HepG2 (cell line): ENCODE measurements around the gene CRY1. TPM values are rescaled to one million over a fixed set of nuclear protein-coding genes. Genes with fewer than 3 reads are reported as not detected.

Experiments used
- HCFC1 ChIP-seq: fragments of 150-350 bp; IDR thresholded peaks from 2 replicates; pipeline ENCODE4 v1.6.1; 2014; ENCODE audit warnings: low read depth, low read length
- HMGA1 ChIP-seq: sonication (generic); formaldehyde crosslinking; conservative IDR thresholded peaks from 2 replicates; pipeline ENCODE4 v1.4.0; 2020; ENCODE audit warnings: missing genetic modification reagents
- HNF4G ChIP-seq, 2 experiments: sonication (generic) in 1 of 2; formaldehyde crosslinking in 1 of 2; IDR thresholded peaks; 2 replicates each; pipeline versions ENCODE4 v1.4.0 to v1.6.1; 2011 to 2020; ENCODE audit warnings: borderline replicate concordance in 2 of 2, low read depth in 2 of 2, mild to moderate bottlenecking in 2 of 2, low read length in 1 of 2, missing genetic modification reagents in 1 of 2, moderate library complexity in 1 of 2
- IRF2 ChIP-seq: IDR thresholded peaks from 2 replicates; pipeline ENCODE4 v1.6.1; 2018; ENCODE audit warnings: missing genetic modification reagents, missing compliant biosample characterization
- IRX3 ChIP-seq: sonication (generic); formaldehyde crosslinking; IDR thresholded peaks from 2 replicates; pipeline ENCODE4 v1.8.1; 2023; ENCODE audit warnings: mild to moderate bottlenecking, low read depth, missing genetic modification reagents, borderline replicate concordance
- MAZ ChIP-seq, 2 experiments: sonication (generic) in 1 of 2; formaldehyde crosslinking in 1 of 2; IDR thresholded peaks; 2 replicates each; pipeline versions ENCODE4 v1.5.0 to v1.6.1; 2012 to 2020; ENCODE audit warnings: low read depth in 2 of 2, mild to moderate bottlenecking in 2 of 2, borderline replicate concordance in 1 of 2, improper control_type of control experiment in 1 of 2, low read length in 1 of 2, missing genetic modification reagents in 1 of 2, moderate library complexity in 1 of 2
- NFE2L1 ChIP-seq: sonication (generic); formaldehyde crosslinking; IDR thresholded peaks from 2 replicates; pipeline ENCODE4 v1.4.0; 2020; ENCODE audit warnings: missing genetic modification reagents, mild to moderate bottlenecking, borderline replicate concordance
- RBM22 ChIP-seq: fragments of 200-400 bp; formaldehyde crosslinking; optimal IDR thresholded peaks from 2 replicates; pipeline ENCODE3; 2017; ENCODE audit warnings: mild to moderate bottlenecking, low read length, moderate library complexity
- SSRP1 ChIP-seq: IDR thresholded peaks from 2 replicates; pipeline ENCODE4 v1.6.1; 2016; ENCODE audit warnings: control low read depth
- SUZ12 ChIP-seq: fragments of 150-350 bp; IDR thresholded peaks from 2 replicates; pipeline ENCODE4 v1.6.1; 2014; ENCODE audit warnings: low read depth, low read length
- TMF1 ChIP-seq: sonication (generic); formaldehyde crosslinking; IDR thresholded peaks from 2 replicates; pipeline ENCODE4 v1.8.1; 2022; ENCODE audit warnings: low read depth, missing genetic modification reagents
- ZNF10 ChIP-seq: sonication (generic); formaldehyde crosslinking; IDR thresholded peaks from 2 replicates; pipeline ENCODE4 v1.4.0; 2020; ENCODE audit warnings: mild to moderate bottlenecking, low read depth, missing genetic modification reagents, borderline replicate concordance
- ZNF253 ChIP-seq: sonication (generic); formaldehyde crosslinking; IDR thresholded peaks from 2 replicates; pipeline ENCODE4 v1.8.0; 2022; ENCODE audit warnings: mild to moderate bottlenecking, missing genetic modification reagents, borderline replicate concordance
- ZNF256 ChIP-seq: sonication (generic); formaldehyde crosslinking; conservative IDR thresholded peaks from 2 replicates; pipeline ENCODE4 v1.4.0; 2020; ENCODE audit warnings: missing genetic modification reagents
- ZNF296 ChIP-seq: sonication (generic); formaldehyde crosslinking; conservative IDR thresholded peaks from 2 replicates; pipeline ENCODE4 v1.5.0; 2020; ENCODE audit warnings: mild to moderate bottlenecking, missing genetic modification reagents
- ZNF572 ChIP-seq: sonication (generic); formaldehyde crosslinking; IDR thresholded peaks from 2 replicates; pipeline ENCODE4 v1.5.1; 2020; ENCODE audit warnings: mild to moderate bottlenecking, missing genetic modification reagents
- ZNF709 ChIP-seq: sonication (generic); formaldehyde crosslinking; IDR thresholded peaks from 2 replicates; pipeline ENCODE4 v1.5.0; 2020; ENCODE audit warnings: mild to moderate bottlenecking, missing genetic modification reagents
- polyA plus RNA-seq, 8 experiments: library from polyadenylated mRNA; depleted of rRNA in 3 of 8; stranded (reverse) in 7 of 8; unstranded in 1 of 8; fragments of >200 nt; fragmentation: Illumina TruSeq in 4 of 8; extraction: Trizol in 4 of 8; gene quantifications; 2 replicates each; pipeline versions ENCODE4 v1.2.1 to v1.2.3, GENCODE V29; 2011 to 2016; ENCODE audit warnings: low read depth in 4 of 8, missing spikeins in 1 of 8, mixed read lengths in 1 of 8; ENCODE audit not compliant: insufficient read depth in 1 of 8
- total RNA-seq, 5 experiments: library from RNA; depleted of rRNA; stranded (reverse); fragments of >200 nt; fragmentation: Illumina TruSeq; extraction: Trizol; gene quantifications; 2 replicates each; pipeline ENCODE4 v1.2.3, GENCODE V29; 2016; ENCODE audit warnings: low read depth in 1 of 5
- TF ChIP-seq, protein P1 (sequence below): sonication (generic); formaldehyde crosslinking; IDR thresholded peaks from 2 replicates; pipeline ENCODE4 v1.4.0; 2020; ENCODE audit warnings: mild to moderate bottlenecking, missing genetic modification reagents
- TF ChIP-seq, protein P2 (sequence below): sonication (generic); formaldehyde crosslinking; IDR thresholded peaks from 2 replicates; pipeline ENCODE4 v1.4.0; 2020; ENCODE audit warnings: mild to moderate bottlenecking, low read depth, missing genetic modification reagents
- TF ChIP-seq, protein P3 (sequence below): sonication (generic); formaldehyde crosslinking; IDR thresholded peaks from 2 replicates; pipeline ENCODE4 v1.8.0; 2022; ENCODE audit warnings: mild to moderate bottlenecking, missing genetic modification reagents, borderline replicate concordance
- TF ChIP-seq, protein P4 (sequence below): sonication (generic); formaldehyde crosslinking; IDR thresholded peaks from 2 replicates; pipeline ENCODE4 v1.9.0; 2022; ENCODE audit warnings: low read depth, missing genetic modification reagents
- TF ChIP-seq, protein P5 (sequence below), 2 experiments: fragments of 450-650 bp in 1 of 2; sonication (generic) in 1 of 2; formaldehyde crosslinking; IDR thresholded peaks; 2 replicates each; pipeline versions ENCODE4 v1.5.0 to v1.8.0; 2020 to 2022; ENCODE audit warnings: mild to moderate bottlenecking in 1 of 2, missing genetic modification reagents in 1 of 2

The CRY1 gene
- total and polyA plus RNA-seq, 2 of the 13 experiments (the other 11 are each of a cell fraction or from before 2014, with no cell fraction given): 11.4 to 13.9 TPM

DNA sequence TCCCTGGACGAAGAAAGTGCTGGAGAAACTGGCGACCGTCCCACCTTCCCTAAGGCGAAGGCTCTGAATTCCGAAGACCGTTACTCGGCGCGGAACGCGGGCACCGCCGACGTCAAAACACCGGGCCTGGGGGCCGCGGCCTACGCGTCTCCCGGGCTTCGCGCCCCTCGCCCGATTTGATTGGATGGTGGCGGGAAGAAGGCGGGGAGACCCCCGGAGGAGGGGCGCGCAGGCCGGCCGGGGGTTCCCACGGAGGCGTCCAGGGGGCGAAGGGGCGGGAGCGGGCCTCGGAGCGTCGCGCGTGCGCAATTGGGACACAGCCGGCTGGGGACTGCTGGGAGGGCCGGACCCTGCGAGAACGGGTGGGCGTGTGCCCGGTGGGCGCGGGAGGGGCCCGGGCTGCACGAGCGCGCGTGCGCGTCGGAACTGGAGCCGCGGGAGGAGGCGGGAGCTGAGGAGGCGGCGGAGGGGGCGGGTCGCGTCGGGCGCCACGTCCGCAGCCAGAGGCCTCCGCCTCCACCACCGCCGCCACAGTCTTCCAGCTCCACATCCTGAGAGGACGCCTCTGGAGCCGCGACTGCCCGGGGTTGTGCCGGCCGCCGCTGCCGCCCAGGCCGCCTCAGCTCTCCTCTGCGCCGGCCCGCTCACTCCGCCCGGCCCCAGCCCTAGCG is 137.8 kb downstream of the CRY1 start, which contains the start of gene TMEM263 (continued):
- TF ChIP-seq HNF4G (IDR thresholded peaks at IDR 0.05; ENCODE audit: borderline replicate concordance, low read depth, low read length) (0 out of 2 replicates have a peak, but pooled peaks have one; percentile 9), HNF4G (CRISPR knock-in tag; IDR thresholded peaks at IDR 0.05; ENCODE audit: borderline replicate concordance, low read depth) (no peak), IRF2 (CRISPR knock-in tag) (no peak), NFE2L1 (no peak), MAZ (IDR thresholded peaks at IDR 0.05; ENCODE audit: borderline replicate concordance, low read depth, low read length) (peak; percentile 90), MAZ (CRISPR knock-in tag; IDR thresholded peaks at IDR 0.05; ENCODE audit: low read depth) (peak; percentile 83), ZNF256 (CRISPR knock-in tag) (0 out of 2 replicates have a peak, but pooled peaks have one; percentile 75), RBM22 (no peak), HCFC1 (no peak), SUZ12 (no peak), ZNF296 (CRISPR knock-in tag) (0 out of 2 replicates have a peak, but pooled peaks have one; percentile 35), ZNF253 (CRISPR knock-in tag) (no peak), IRX3 (CRISPR knock-in tag) (peak; percentile 62; the same call in 1 of the 2 replicates), ZNF10 (CRISPR knock-in tag) (no peak), ZNF709 (CRISPR knock-in tag) (peak; percentile 66), TMF1 (CRISPR knock-in tag) (peak; percentile 76; the same call in 1 of the 2 replicates), HMGA1 (CRISPR knock-in tag) (no peak), SSRP1 (CRISPR knock-in tag) (no peak), ZNF572 (CRISPR knock-in tag) (no peak)
- TF ChIP-seq, protein P1, sequence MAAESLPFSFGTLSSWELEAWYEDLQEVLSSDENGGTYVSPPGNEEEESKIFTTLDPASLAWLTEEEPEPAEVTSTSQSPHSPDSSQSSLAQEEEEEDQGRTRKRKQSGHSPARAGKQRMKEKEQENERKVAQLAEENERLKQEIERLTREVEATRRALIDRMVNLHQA (CRISPR knock-in tag): no peak
- TF ChIP-seq, protein P2, sequence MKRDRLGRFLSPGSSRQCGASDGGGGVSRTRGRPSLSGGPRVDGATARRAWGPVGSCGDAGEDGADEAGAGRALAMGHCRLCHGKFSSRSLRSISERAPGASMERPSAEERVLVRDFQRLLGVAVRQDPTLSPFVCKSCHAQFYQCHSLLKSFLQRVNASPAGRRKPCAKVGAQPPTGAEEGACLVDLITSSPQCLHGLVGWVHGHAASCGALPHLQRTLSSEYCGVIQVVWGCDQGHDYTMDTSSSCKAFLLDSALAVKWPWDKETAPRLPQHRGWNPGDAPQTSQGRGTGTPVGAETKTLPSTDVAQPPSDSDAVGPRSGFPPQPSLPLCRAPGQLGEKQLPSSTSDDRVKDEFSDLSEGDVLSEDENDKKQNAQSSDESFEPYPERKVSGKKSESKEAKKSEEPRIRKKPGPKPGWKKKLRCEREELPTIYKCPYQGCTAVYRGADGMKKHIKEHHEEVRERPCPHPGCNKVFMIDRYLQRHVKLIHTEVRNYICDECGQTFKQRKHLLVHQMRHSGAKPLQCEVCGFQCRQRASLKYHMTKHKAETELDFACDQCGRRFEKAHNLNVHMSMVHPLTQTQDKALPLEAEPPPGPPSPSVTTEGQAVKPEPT (CRISPR knock-in tag): peak; percentile 47; the same call in 1 of the 2 replicates
- TF ChIP-seq, protein P3, sequence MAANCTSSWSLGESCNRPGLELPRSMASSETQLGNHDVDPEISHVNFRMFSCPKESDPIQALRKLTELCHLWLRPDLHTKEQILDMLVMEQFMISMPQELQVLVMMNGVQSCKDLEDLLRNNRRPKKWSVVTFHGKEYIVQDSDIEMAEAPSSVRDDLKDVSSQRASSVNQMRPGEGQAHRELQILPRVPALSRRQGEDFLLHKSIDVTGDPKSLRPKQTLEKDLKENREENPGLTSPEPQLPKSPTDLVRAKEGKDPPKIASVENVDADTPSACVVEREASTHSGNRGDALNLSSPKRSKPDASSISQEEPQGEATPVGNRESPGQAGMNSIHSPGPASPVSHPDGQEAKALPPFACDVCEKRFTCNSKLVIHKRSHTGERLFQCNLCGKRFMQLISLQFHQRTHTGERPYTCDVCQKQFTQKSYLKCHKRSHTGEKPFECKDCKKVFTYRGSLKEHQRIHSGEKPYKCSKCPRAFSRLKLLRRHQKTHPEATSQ (CRISPR knock-in tag): peak; percentile 67; the same call in 1 of the 2 replicates
- TF ChIP-seq, protein P4, sequence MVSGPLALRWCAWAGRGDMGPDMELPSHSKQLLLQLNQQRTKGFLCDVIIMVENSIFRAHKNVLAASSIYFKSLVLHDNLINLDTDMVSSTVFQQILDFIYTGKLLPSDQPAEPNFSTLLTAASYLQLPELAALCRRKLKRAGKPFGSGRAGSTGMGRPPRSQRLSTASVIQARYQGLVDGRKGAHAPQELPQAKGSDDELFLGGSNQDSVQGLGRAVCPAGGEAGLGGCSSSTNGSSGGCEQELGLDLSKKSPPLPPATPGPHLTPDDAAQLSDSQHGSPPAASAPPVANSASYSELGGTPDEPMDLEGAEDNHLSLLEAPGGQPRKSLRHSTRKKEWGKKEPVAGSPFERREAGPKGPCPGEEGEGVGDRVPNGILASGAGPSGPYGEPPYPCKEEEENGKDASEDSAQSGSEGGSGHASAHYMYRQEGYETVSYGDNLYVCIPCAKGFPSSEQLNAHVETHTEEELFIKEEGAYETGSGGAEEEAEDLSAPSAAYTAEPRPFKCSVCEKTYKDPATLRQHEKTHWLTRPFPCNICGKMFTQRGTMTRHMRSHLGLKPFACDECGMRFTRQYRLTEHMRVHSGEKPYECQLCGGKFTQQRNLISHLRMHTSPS (CRISPR knock-in tag): no peak
- TF ChIP-seq, protein P5, sequence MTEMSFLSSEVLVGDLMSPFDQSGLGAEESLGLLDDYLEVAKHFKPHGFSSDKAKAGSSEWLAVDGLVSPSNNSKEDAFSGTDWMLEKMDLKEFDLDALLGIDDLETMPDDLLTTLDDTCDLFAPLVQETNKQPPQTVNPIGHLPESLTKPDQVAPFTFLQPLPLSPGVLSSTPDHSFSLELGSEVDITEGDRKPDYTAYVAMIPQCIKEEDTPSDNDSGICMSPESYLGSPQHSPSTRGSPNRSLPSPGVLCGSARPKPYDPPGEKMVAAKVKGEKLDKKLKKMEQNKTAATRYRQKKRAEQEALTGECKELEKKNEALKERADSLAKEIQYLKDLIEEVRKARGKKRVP (CRISPR knock-in tag; IDR thresholded peaks at IDR 0.05): no peak
